ENCODE data around the gene NCR1. TPM values are rescaled to one million over a fixed set of nuclear protein-coding genes. Genes with fewer than 3 reads are reported as not detected.

NCR1 gene
- total RNA-seq, 2 donors from 2014 or later = 2.2 TPM; not detected in 1

DNA sequence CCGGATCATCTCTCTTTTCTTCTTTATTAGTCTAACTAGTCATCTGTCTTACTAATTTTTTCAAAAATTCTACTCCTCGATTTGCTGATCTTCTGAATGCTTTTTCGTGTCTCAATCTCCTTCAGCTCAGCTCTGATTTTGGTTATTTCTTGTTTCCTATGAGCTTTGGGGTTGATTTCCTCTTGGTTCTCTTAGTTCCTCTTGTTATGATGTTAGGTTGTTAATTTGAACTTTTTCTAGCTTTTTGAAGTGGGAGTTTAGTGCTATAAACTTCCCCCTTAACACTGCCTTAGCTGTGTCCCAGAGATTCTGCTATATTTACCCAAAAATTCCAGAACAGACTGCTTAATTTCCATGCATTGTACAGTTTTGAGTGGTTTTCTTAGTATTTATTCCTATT, 28.5 kb upstream of the NCR1 start:
- Histone ChIP-seq H3K27ac (no peak overlapping the region), H3K36me3 (no peaks in the 10 kb centered on the region), H3K9me3 (no peaks in the 10 kb centered on the region), H3K27me3 (replicated peaks; ENCODE audit: insufficient read depth) (no peaks in the 10 kb centered on the region), H3K4me3 (no peak overlapping the region), H3K4me1 (ENCODE audit: control insufficient read depth in 1 of 2, low read depth in 2 of 2) (no peaks in the 10 kb centered on the region)
- TF ChIP-seq, protein P1, sequence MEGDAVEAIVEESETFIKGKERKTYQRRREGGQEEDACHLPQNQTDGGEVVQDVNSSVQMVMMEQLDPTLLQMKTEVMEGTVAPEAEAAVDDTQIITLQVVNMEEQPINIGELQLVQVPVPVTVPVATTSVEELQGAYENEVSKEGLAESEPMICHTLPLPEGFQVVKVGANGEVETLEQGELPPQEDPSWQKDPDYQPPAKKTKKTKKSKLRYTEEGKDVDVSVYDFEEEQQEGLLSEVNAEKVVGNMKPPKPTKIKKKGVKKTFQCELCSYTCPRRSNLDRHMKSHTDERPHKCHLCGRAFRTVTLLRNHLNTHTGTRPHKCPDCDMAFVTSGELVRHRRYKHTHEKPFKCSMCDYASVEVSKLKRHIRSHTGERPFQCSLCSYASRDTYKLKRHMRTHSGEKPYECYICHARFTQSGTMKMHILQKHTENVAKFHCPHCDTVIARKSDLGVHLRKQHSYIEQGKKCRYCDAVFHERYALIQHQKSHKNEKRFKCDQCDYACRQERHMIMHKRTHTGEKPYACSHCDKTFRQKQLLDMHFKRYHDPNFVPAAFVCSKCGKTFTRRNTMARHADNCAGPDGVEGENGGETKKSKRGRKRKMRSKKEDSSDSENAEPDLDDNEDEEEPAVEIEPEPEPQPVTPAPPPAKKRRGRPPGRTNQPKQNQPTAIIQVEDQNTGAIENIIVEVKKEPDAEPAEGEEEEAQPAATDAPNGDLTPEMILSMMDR (IDR thresholded peaks at IDR 0.05) = no peak
- no peak for ATAC-seq (ENCODE audit: insufficient number of reproducible peaks, low FRiP score, low read depth)
- no peak for DNase-seq (ENCODE audit: low spot score)

DNA sequence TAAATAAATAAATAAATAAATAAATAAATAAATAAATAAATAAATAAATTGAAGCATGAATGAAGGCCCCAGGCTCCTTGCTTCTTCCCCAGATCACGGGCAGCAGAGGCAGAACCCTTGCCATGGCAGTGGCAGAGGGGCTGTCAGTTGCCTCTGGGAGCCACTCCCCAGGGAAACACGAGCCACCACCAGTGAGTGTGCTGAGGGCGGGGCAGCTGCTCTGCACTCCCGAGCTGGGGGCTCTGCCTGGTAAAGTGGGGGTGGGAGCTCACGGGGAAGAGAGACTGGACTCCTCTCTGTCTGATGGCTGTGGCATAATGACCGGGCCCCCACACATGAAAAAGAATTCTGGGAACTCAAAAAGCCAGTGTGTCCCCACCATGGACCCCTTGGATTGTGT, 24.1 kb upstream of the NCR1 start:
- Histone ChIP-seq H3K27ac (no peak overlapping the region), H3K36me3 (no peaks in the 10 kb centered on the region), H3K9me3 (no peaks in the 10 kb centered on the region), H3K27me3 (replicated peaks; ENCODE audit: insufficient read depth) (no peaks in the 10 kb centered on the region), H3K4me3 (no peak overlapping the region), H3K4me1 (ENCODE audit: control insufficient read depth in 1 of 2, low read depth in 2 of 2) (no peaks in the 10 kb centered on the region)
- DNase-seq (ENCODE audit: low spot score) = no peak
- ATAC-seq (ENCODE audit: insufficient number of reproducible peaks, low FRiP score, low read depth) = no peak
- TF ChIP-seq, protein P1 (IDR thresholded peaks at IDR 0.05) = no peak

DNA sequence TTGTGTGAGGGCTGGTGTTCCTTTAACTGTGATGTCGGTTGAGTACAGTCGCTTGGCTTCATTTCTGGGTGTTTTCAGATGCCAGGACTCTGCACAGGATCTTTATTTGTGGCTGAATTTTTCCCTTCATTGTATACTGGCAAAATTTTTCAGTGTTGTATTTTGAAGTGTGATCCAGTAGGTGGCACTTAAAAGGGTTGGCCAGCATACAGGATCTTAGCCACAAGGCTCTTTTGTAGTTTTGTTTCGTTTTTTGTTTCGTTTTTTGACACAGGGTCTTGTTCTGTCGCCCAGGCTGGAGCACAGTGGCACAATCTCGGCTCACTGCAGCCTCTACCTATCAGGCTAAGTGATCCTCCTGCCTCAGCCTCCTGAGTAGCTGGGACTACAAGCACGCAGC, 23.2 kb upstream of the NCR1 start:
- DNase-seq (ENCODE audit: low spot score) (no peak), ATAC-seq (ENCODE audit: insufficient number of reproducible peaks, low FRiP score, low read depth) (no peak)
- TF ChIP-seq, protein P1 (IDR thresholded peaks at IDR 0.05) = no peak
- H3K4me1 ChIP-seq (ENCODE audit: control insufficient read depth in 1 of 2, low read depth in 2 of 2) = no peaks in the 10 kb centered on the region
- no peaks in the 10 kb centered on the region for H3K9me3 ChIP-seq
- H3K27me3 ChIP-seq (replicated peaks; ENCODE audit: insufficient read depth) = no peaks in the 10 kb centered on the region
- H3K36me3 ChIP-seq = no peaks in the 10 kb centered on the region
- H3K27ac ChIP-seq = no peak overlapping the region
- no peak overlapping the region for H3K4me3 ChIP-seq

DNA sequence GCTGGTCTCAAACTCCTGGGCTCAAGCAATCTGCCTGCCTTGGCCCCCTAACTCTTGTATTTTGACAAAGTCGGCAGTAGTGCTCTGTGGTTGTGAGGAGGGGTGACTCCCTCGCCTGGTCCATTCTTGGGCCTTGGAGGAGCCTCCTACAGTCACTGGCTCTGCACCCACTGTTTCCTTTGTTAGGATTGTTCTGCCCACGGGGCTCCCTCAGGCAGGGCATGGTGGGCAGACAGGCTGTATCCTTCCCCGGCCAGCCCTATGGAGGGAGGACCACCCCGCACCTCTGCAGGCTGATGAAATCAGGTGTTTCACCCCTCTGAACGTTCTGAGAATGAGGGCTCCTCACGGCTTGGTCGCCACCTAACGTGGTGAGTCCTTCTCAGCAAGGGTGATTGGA, 22.7 kb upstream of the NCR1 start:
- no peak for ATAC-seq (ENCODE audit: insufficient number of reproducible peaks, low FRiP score, low read depth)
- H3K27me3 ChIP-seq (replicated peaks; ENCODE audit: insufficient read depth) = no peaks in the 10 kb centered on the region

DNA sequence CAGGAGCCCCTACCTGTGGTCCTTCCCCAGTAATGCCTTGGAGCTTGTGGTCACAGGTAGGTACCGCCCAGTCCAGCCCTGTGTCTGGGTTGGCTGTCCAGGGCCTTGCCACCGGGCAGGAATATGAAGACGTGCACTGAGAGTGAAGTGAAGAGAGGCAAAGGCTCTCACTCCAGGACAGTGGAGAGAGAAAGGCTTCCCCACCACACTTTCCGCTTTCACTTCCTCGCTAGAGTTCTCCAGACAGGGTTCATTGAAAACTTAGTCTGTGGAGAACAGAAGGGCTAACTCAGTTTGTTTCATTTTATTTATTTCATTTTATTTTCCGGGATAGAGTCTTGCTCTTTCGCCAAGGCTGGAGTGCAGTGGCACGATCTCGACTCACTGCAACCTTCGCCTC, 17.7 kb upstream of the NCR1 start:
- H3K27me3 ChIP-seq (replicated peaks; ENCODE audit: insufficient read depth) = no peaks in the 10 kb centered on the region
- TF ChIP-seq, protein P1 (IDR thresholded peaks at IDR 0.05) = no peak

More for the DNA sequence above, 22.7 kb upstream of the NCR1 start:
- no peaks in the 10 kb centered on the region for H3K4me1 ChIP-seq (ENCODE audit: control insufficient read depth in 1 of 2, low read depth in 2 of 2)
- H3K27ac ChIP-seq = no peak overlapping the region
- H3K36me3 ChIP-seq = no peaks in the 10 kb centered on the region
- no peak overlapping the region for H3K4me3 ChIP-seq
- TF ChIP-seq, protein P1 (IDR thresholded peaks at IDR 0.05) = no peak
- no peak for DNase-seq (ENCODE audit: low spot score)
- H3K9me3 ChIP-seq = no peaks in the 10 kb centered on the region

More for the DNA sequence above, 17.7 kb upstream of the NCR1 start:
- Histone ChIP-seq H3K4me1 (ENCODE audit: control insufficient read depth in 1 of 2, low read depth in 2 of 2) (no peaks in the 10 kb centered on the region), H3K27ac (no peak overlapping the region), H3K4me3 (no peak overlapping the region), H3K36me3 (no peaks in the 10 kb centered on the region), H3K9me3 (no peaks in the 10 kb centered on the region)
- DNase-seq (ENCODE audit: low spot score) (no peak), ATAC-seq (ENCODE audit: insufficient number of reproducible peaks, low FRiP score, low read depth) (no peak)
